Measurements from ENCODE around the gene BRAF.
"Not testable (repeated sequence)": the region's sequence is repeated elsewhere in the genome, so short reads cannot be mapped to it uniquely, and the experiment has no call there.

The BRAF gene

DNA sequence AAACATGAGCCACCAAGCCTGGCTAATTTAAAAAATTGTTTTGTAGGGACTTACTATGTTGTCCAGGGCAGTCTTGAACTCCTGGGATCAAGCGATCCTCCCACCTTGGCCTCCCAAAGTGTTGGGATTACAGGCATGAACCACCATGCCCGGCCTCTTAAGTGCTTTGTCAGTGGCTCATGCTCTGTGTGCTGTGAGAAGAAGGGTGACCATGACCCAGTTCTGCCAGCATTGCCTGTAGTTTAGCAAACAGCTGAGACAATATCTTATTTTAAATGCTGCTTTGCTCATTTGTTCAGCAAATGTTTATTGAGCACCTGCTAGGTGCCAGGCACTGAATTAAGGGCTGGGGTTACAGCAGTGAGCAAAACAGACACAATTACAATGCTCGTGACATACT is 243.0 kb downstream of the BRAF start:
- no peak overlapping the region for H3K4me3 ChIP-seq (ENCODE audit: low read length)
- DNase-seq (ENCODE audit: low read depth) = no peak
- TF ChIP-seq, protein P1, sequence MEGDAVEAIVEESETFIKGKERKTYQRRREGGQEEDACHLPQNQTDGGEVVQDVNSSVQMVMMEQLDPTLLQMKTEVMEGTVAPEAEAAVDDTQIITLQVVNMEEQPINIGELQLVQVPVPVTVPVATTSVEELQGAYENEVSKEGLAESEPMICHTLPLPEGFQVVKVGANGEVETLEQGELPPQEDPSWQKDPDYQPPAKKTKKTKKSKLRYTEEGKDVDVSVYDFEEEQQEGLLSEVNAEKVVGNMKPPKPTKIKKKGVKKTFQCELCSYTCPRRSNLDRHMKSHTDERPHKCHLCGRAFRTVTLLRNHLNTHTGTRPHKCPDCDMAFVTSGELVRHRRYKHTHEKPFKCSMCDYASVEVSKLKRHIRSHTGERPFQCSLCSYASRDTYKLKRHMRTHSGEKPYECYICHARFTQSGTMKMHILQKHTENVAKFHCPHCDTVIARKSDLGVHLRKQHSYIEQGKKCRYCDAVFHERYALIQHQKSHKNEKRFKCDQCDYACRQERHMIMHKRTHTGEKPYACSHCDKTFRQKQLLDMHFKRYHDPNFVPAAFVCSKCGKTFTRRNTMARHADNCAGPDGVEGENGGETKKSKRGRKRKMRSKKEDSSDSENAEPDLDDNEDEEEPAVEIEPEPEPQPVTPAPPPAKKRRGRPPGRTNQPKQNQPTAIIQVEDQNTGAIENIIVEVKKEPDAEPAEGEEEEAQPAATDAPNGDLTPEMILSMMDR (IDR thresholded peaks at IDR 0.05; ENCODE audit: insufficient read depth, low read depth, low read length, missing control alignments) = no peak

DNA sequence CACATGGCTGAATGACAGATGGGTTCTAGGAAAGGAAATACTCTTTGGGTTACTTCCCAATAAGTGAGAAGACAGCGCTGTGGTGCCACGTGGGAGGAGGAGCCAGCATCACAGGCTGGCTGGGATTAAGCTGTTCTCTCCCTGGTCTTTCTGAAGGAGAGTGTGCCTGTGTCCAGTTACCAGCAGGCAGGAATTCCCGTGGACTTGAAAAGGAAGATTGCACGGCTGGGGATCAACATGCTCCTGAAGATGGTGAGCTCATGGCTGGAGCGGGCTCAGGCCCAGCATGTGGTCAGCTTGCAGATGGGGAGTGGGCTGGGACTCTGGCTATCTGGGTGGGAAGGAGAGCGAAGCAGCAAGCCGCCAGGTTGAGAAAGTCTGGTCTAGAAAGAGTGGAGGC is 243.8 kb downstream of the BRAF start:
- no peak overlapping the region for H3K4me3 ChIP-seq (ENCODE audit: low read length)
- TF ChIP-seq, protein P1 (IDR thresholded peaks at IDR 0.05; ENCODE audit: insufficient read depth, low read depth, low read length, missing control alignments) = no peak
- no peak for DNase-seq (ENCODE audit: low read depth)

DNA sequence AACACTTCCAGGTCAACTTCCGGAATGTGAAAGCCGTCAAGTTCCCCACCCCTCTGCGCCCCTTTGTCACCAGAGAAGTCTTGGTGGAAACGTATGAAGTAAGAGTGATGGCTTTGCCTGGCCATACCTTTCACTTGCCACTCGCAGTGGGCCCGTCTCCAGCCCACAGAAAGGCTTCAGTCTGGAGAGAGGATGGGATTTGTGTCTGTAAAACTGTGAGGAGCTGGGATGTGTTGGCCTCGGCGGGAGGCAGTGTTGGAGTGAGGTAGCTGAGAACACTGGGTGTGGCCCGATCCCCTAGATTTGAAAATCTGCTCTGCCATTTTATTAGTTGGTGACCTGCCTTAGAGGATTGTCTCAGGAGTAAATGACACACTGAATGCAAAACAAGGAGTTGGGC is 245.5 kb downstream of the BRAF start:
- H3K4me3 ChIP-seq (ENCODE audit: low read length) = no peak overlapping the region
- DNase-seq (ENCODE audit: low read depth) = no peak
- TF ChIP-seq, protein P1 (IDR thresholded peaks at IDR 0.05; ENCODE audit: insufficient read depth, low read depth, low read length, missing control alignments) = no peak

DNA sequence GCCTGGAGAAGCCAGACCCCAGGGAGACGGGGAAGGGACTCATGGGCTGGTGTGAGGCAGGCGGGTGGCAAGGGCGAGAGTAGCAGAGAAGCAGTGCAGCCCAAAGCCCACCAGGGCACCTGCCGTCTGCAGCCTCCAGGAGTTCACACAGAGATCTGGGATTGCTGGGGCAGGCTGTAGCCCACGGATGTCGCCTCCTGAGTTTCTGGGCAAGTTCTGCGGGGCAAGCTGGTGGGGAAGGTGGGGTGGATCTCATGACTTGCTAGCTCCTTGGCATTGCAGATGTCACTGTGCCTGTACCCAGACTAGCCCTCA is 246.0 kb downstream of the BRAF start:
- DNase-seq (ENCODE audit: low read depth) = no peak
- TF ChIP-seq, protein P1 (IDR thresholded peaks at IDR 0.05; ENCODE audit: insufficient read depth, low read depth, low read length, missing control alignments) = no peak
- H3K4me3 ChIP-seq (ENCODE audit: low read length) = no peak overlapping the region

DNA sequence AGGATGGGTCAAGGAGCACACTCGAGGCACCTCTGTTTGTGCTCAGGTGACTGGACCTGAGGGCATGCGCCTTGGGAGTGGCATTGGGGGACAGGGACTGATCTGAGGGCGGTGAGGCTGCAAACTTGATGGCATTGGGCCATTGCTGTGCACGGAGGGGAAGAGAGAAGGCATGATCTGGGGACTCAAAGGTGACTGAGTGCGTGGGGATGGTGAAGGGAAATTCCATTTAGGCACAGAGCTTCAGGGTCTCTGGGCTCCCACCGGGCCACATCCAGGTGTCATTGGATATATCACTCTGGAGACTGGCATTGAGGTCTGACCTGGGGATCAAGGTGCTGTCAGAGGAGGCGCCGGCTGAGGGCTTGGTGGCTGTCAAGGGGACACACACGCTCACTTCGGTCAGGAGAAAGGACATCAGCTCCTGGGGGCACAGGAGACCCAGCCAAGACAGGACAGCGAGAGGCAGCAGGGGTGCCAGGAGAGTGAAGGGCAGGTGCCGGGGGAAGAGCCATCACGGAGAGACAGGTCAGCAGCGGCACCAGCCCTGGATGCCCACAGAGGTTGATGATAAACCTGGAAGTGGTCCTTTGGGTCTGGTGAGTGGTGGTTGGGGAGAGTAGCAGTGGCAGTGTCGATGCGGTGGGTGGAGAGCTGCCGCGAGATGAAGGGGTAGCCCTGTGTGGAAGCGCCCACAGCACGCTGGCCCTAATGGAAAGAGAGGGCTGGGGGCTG is 246.5 kb downstream of the BRAF start:
- TF ChIP-seq, protein P1 (IDR thresholded peaks at IDR 0.05; ENCODE audit: insufficient read depth, low read depth, low read length, missing control alignments) = no peak
- H3K4me3 ChIP-seq (ENCODE audit: low read length) = no peak overlapping the region
- no peak for DNase-seq (ENCODE audit: low read depth)

DNA sequence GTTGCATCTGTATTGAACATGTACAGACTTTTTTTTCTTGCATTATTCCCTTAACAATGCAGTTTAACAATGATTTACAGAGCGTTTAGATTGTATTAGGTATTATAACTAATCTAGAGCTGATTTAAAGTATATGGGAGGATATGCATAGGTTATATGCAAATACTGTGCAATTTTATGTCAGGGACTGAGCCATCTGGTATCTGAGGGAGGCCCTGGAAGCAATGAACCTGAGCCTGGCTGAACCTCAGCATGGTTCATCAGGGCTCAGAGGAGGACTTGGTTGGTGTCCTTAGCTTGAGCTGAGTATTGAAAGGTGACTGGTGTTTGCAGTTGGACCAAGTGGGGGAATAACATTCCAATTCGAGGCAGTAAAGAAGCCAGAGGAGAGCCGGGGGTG is 247.2 kb downstream of the BRAF start:
- TF ChIP-seq, protein P1 (IDR thresholded peaks at IDR 0.05; ENCODE audit: insufficient read depth, low read depth, low read length, missing control alignments) = no peak
- DNase-seq (ENCODE audit: low read depth) = no peak

DNA sequence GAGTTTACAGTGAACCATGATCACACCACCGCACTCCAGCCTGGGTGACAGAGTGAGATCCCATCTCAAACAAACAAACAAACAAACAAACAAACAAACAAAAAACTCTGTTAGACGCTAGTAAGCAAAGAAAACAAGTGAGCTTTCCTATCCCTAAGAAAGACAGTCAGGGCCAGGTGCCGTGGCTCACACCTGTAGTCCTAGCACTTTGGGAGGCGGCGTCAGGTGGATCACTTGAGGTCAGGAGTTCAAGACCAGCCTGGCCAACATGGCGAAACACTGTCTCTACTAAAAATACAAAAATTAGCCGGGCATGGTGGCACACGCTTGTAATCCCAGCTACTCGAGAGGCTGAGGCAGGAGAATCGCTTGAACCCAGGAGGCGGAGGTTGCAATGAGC is 247.8 kb downstream of the BRAF start:
- DNase-seq (ENCODE audit: low read depth); H3K4me3 ChIP-seq (ENCODE audit: low read length): not testable (repeated sequence)

More for the DNA sequence above, 247.2 kb downstream of the BRAF start:
- no peak overlapping the region for H3K4me3 ChIP-seq (ENCODE audit: low read length)
